ENCODE results near the gene BSND.

DNA sequence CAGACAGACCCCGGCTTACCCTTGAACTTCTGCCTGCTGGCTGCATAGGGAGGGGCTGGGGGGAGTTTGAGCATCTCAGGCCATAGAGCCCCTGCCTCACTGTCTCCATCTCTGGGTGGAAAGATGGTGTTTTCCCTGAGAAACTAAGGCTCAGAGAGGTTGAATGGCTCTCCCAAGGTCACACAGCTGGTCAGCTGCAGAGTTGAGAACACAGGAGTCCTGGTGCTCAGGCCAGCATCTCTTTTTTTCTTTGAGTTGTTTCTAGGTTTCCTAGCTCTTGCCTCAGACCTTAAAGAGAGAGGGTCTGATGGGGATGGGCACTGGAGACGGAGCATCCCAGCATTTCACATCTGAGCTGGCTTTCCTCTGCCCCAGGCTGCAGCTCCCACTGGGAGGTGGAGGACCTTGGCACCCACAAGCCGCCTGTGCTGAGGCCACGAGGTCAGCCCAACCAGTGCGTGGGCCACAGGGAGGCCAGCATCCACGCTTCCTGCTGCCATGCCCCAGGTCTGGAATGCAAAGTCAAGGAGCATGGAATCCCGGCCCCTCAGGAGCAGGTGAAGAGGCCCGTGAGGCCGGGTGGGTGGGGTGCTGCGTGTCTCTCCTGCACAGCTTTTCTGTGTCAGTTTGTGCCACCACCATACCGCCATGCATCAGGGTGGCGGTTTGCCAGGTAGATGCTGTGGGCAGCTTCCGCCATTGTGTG, 62.4 kb downstream of the BSND start:
- TF ChIP-seq, protein P1, sequence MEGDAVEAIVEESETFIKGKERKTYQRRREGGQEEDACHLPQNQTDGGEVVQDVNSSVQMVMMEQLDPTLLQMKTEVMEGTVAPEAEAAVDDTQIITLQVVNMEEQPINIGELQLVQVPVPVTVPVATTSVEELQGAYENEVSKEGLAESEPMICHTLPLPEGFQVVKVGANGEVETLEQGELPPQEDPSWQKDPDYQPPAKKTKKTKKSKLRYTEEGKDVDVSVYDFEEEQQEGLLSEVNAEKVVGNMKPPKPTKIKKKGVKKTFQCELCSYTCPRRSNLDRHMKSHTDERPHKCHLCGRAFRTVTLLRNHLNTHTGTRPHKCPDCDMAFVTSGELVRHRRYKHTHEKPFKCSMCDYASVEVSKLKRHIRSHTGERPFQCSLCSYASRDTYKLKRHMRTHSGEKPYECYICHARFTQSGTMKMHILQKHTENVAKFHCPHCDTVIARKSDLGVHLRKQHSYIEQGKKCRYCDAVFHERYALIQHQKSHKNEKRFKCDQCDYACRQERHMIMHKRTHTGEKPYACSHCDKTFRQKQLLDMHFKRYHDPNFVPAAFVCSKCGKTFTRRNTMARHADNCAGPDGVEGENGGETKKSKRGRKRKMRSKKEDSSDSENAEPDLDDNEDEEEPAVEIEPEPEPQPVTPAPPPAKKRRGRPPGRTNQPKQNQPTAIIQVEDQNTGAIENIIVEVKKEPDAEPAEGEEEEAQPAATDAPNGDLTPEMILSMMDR (IDR thresholded peaks at IDR 0.05): no peak
- TF ChIP-seq EP300 (IDR thresholded peaks at IDR 0.05; ENCODE audit: borderline replicate concordance in 1 of 2, low read depth in 1 of 2, low read length in 1 of 2) (no peak), TCF12 (IDR thresholded peaks at IDR 0.05) (no peak), POLR2AphosphoS5 (IDR thresholded peaks at IDR 0.05; ENCODE audit: low read depth, low read length) (no peak), NFIC (IDR thresholded peaks at IDR 0.05; ENCODE audit: borderline replicate concordance) (no peak), GABPA (IDR thresholded peaks at IDR 0.05; ENCODE audit: low read depth) (no peak), CHD2 (IDR thresholded peaks at IDR 0.05; ENCODE audit: low read length, partially characterized antibody) (no peak), RFX5 (IDR thresholded peaks at IDR 0.05; ENCODE audit: low read length) (no peak), RAD21 (IDR thresholded peaks at IDR 0.05; ENCODE audit: low read length) (no peak), YY1 (IDR thresholded peaks at IDR 0.05; ENCODE audit: low read depth) (no peak), IRF3 (IDR thresholded peaks at IDR 0.05; ENCODE audit: low read depth, low read length) (no peak), TAF1 (IDR thresholded peaks at IDR 0.05; ENCODE audit: borderline replicate concordance, low read depth, low read length) (no peak)
- TF ChIP-seq, protein P2, sequence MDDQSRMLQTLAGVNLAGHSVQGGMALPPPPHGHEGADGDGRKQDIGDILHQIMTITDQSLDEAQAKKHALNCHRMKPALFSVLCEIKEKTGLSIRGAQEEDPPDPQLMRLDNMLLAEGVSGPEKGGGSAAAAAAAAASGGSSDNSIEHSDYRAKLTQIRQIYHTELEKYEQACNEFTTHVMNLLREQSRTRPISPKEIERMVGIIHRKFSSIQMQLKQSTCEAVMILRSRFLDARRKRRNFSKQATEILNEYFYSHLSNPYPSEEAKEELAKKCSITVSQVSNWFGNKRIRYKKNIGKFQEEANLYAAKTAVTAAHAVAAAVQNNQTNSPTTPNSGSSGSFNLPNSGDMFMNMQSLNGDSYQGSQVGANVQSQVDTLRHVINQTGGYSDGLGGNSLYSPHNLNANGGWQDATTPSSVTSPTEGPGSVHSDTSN (IDR thresholded peaks at IDR 0.05): no peak
